ENCODE results near the gene RASAL2. TPM values are rescaled to one million over a fixed set of nuclear protein-coding genes. Genes with fewer than 3 reads are reported as not detected.

Gene RASAL2
- total and polyA plus RNA-seq, 2 of the 13 experiments (the other 11 are each of a cell fraction or from before 2014, with no cell fraction given) = 5.4 to 5.9 TPM

DNA sequence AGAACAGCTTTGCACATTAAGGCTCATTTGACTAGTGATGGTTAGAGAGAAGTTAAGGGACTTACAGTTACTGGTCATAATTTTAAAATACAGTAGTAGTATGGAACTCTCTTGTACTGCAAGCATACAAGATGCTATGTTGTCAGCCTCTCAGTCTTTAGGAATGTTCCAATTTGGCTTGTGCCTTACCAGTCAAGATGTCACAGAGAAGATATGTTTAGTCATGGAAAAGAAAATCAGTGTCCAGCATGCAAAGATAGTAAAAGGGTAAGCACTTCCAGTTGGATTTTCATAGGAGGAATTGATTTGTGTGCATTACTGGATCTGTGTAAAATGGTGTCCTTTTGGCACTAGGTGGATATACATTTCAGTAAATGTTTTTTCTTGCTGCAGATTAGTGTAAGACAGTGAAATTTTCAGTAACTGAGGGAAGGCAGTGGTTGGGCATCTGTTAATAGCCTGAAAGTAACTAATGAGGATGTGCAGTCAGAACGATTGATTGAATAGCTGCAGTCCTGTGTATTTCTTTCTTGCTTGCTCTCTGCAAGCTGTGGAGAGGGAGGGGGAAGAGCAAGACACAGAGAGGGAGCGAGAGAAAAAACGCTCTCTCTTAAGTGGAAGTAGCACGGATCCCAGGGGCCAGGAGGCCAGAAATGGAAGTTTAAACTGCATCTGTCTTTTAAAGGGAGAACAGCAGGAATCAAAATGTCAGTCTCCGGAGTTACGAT, 294.7 kb downstream of the RASAL2 start:
- intact Hi-C loops (cut with micrococcal nuclease; ENCODE audit: unreplicated experiment) (no loop called here), in situ Hi-C loops (cut with HindIII; ENCODE audit: extremely low pct_ligation_motif_present, low pct_unique_long_range_greater_than_20kb) (no loop called here)
- TF ChIP-seq KMT2A (CRISPR knock-in tag; IDR thresholded peaks at IDR 0.05) (no peak), HMG20A (CRISPR knock-in tag; IDR thresholded peaks at IDR 0.05; ENCODE audit: borderline replicate concordance) (no peak), SATB2 (CRISPR knock-in tag; IDR thresholded peaks at IDR 0.05) (no peak), SNAI1 (CRISPR knock-in tag; IDR thresholded peaks at IDR 0.05; ENCODE audit: borderline replicate concordance) (no peak), ZNF589 (CRISPR knock-in tag; conservative IDR thresholded peaks at IDR 0.05) (no peak), ZNF670 (CRISPR knock-in tag; IDR thresholded peaks at IDR 0.05; ENCODE audit: borderline replicate concordance) (no peak), MEF2D (CRISPR knock-in tag; IDR thresholded peaks at IDR 0.05) (no peak), ZFP37 (CRISPR knock-in tag; IDR thresholded peaks at IDR 0.05; ENCODE audit: borderline replicate concordance) (no peak), ZNF34 (CRISPR knock-in tag; IDR thresholded peaks at IDR 0.05; ENCODE audit: borderline replicate concordance) (no peak), CCAR2 (optimal IDR thresholded peaks at IDR 0.05; ENCODE audit: low read depth, low read length) (no peak), POLR2G (IDR thresholded peaks at IDR 0.05; ENCODE audit: low read depth, low read length) (no peak)
- TF ChIP-seq, protein P1, sequence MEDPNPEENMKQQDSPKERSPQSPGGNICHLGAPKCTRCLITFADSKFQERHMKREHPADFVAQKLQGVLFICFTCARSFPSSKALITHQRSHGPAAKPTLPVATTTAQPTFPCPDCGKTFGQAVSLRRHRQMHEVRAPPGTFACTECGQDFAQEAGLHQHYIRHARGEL (CRISPR knock-in tag; IDR thresholded peaks at IDR 0.05) = no peak
- TF ChIP-seq, protein P2, sequence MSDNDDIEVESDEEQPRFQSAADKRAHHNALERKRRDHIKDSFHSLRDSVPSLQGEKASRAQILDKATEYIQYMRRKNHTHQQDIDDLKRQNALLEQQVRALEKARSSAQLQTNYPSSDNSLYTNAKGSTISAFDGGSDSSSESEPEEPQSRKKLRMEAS (IDR thresholded peaks at IDR 0.05) = no peak
- FAIRE-seq (no peak), ATAC-seq (no peak), DNase-seq (ENCODE audit: low spot score) (no peak)
- no peak overlapping the region for H3K9ac ChIP-seq (ENCODE audit: insufficient read depth, low read depth, low read length)
- CTCF ChIA-PET (ENCODE audit: low intra/inter-chr PET ratio, low total read pairs) = no interaction called here
- POLR2A ChIA-PET = no interaction called here
- no peaks in the 10 kb centered on the region for H3K4me1 ChIP-seq (ENCODE audit: insufficient read depth, low read length)
- H2AFZ ChIP-seq (ENCODE audit: low read length) = no peak overlapping the region
- WGBS (ENCODE audit: low lambda C conversion rate) = 95% methylated on average over 6 of the region's 6 CpGs
- BruUV-seq (replicated peaks) = no TSS peak
- H3K9me3 ChIP-seq (ENCODE audit: low read length) = no peaks in the 10 kb centered on the region
- no peaks in the 10 kb centered on the region for H3K36me3 ChIP-seq (replicated peaks in 1 of 2; ENCODE audit: control insufficient read depth in 1 of 2, insufficient read depth in 2 of 2, low read length in 2 of 2)
- no peak overlapping the region for H3K27ac ChIP-seq (ENCODE audit: extremely low read length, insufficient read depth, low read length)
- no peaks in the 10 kb centered on the region for H3K27me3 ChIP-seq (ENCODE audit: control insufficient read depth in 1 of 2, insufficient read depth in 2 of 2, low read length in 2 of 2)
- H3K79me2 ChIP-seq (ENCODE audit: insufficient read depth, low read length) = no peaks in the 10 kb centered on the region
- no peak overlapping the region for H3K4me2 ChIP-seq (ENCODE audit: low read depth, low read length)
- no peak overlapping the region for H3K4me3 ChIP-seq (replicated peaks in 1 of 3; ENCODE audit: insufficient read depth in 1 of 3, low read depth in 2 of 3, low read length in 3 of 3)
- H4K20me1 ChIP-seq (ENCODE audit: insufficient read depth, low read length) = no peaks in the 10 kb centered on the region

Measured in HepG2 (cell line).